Embryonic facial prominence (tissue), 1 donor: Measurements from ENCODE around the gene PITRM1.
"Not testable (repeated sequence)": the region's sequence is repeated elsewhere in the genome, so short reads cannot be mapped to it uniquely, and the experiment has no call there.

ENCODE experiments used
- DNase-seq: peaks from one replicate; pipeline ENCODE4 v3.0.0-alpha.2; 2016; ENCODE audit errors: extremely low spot score

PITRM1 gene, protein sequence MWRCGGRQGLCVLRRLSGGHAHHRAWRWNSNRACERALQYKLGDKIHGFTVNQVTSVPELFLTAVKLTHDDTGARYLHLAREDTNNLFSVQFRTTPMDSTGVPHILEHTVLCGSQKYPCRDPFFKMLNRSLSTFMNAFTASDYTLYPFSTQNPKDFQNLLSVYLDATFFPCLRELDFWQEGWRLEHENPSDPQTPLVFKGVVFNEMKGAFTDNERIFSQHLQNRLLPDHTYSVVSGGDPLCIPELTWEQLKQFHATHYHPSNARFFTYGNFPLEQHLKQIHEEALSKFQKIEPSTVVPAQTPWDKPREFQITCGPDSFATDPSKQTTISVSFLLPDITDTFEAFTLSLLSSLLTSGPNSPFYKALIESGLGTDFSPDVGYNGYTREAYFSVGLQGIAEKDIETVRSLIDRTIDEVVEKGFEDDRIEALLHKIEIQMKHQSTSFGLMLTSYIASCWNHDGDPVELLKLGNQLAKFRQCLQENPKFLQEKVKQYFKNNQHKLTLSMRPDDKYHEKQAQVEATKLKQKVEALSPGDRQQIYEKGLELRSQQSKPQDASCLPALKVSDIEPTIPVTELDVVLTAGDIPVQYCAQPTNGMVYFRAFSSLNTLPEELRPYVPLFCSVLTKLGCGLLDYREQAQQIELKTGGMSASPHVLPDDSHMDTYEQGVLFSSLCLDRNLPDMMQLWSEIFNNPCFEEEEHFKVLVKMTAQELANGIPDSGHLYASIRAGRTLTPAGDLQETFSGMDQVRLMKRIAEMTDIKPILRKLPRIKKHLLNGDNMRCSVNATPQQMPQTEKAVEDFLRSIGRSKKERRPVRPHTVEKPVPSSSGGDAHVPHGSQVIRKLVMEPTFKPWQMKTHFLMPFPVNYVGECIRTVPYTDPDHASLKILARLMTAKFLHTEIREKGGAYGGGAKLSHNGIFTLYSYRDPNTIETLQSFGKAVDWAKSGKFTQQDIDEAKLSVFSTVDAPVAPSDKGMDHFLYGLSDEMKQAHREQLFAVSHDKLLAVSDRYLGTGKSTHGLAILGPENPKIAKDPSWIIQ

GRCh38 chr10:3172446-3173170, at the start of gene PITRM1:
TSS of gene PITRM1 (minus strand) at chr10:3172782. CDS start at chr10:3172772, 10 bp downstream.
- peak; percentile 96 for DNase-seq

- DNase-seq = no peak
These were observed 49.5 kb upstream of the PITRM1 start for GRCh38 chr10:3222068-3222467.

- DNase-seq = not testable (repeated sequence)
These were observed 49.0 kb upstream of the PITRM1 start for GRCh38 chr10:3221601-3222000.

- DNase-seq = no peak
These were observed 48.3 kb upstream of the PITRM1 start for GRCh38 chr10:3220853-3221252.

DNA sequence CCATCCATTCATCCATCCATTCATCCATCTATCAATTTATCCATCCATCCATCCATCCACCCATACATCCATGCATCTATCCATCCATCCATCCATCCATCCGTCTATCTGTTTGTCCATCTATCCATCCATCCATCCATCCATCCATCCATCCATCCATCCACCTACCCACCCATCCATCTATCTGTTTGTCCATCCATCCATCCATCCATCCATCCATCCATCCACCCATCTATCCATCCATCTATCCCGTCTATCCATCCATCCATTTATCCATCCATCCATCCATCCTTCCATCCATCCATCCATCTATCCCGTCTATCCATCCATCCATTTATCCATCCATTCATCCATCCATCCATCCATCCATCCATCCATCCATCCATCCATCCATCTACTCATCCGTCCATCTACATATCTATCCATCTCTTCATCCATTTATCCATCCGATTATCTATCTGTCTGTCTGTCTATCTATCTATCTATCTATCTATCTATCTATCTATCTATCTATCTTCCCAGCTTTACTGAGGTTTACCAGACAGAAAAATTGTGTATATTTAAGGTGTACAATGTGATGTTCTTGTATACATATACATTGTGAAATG, 46.5 kb upstream of the PITRM1 start:
- DNase-seq = not testable (repeated sequence)

- no peak for DNase-seq
These were observed 45.3 kb upstream of the PITRM1 start for GRCh38 chr10:3217853-3218252.

GRCh38 chr10:3217301-3217700, 44.7 kb upstream of the PITRM1 start:
- DNase-seq = no peak

GRCh38 chr10:3215153-3215775, 42.7 kb upstream of the PITRM1 start:
- DNase-seq = no peak

DNA sequence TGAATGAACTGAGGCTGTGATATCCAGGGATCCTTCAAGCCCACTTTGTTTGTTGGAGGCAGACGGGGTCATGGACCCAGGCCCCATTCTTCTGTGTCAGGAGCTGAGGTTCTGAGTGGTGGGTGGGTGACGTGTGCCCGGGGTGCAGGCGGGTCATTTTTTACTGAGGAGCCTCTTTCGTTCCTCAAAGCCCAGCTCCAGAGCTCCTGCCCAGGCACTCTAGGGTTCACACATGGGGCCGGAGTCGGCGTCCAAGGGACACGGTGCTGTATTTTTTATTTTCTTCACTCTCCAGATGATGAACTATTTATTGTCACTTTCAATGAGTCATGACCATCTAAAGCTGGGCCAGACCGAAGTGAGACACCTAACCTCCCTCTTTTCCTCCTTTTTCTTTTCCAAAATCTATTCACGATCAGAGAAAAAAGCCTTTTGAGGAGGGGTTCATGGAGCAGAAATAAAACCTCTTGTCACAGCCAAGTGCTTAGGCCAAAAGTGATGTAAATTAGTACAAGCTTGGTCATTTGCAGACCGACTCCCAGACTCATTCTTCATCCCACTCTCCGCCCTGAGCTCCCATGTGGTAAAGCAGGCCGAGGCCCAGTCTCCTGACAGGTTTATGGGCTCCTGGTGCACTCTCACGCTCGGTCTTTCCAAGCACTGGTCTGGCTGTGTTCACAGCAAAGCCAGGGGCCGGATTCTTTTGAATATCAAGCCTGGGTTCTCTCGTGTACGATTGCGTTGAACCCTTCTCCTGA, 41.4 kb upstream of the PITRM1 start:
- DNase-seq = no peak

- no peak for DNase-seq
These were observed 40.6 kb upstream of the PITRM1 start for GRCh38 chr10:3213208-3213607.

GRCh38 chr10:3210251-3210877, 37.8 kb upstream of the PITRM1 start:
- no peak for DNase-seq

- no peak for DNase-seq
These were observed 36.2 kb upstream of the PITRM1 start for GRCh38 chr10:3208481-3209406.

DNA sequence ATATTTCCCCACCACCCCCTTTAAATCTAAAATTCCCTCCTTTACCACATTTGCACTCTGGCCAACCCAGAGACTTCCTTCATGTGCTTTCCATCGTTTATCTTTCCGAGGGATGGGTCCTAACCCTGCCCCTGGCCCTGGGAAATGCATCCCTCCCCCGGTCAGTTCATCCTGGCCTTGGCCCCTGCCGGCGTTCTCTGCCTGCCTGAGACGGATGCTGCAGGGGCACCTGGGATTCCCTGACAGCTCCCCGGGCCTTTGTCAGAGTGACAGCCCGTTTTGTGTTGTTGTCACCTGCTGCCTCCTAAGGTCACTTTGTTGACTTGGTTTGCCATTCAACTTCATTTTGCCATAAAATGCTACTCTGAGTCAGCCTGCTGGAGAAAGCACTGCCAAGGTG, 34.8 kb upstream of the PITRM1 start:
- no peak for DNase-seq

DNA sequence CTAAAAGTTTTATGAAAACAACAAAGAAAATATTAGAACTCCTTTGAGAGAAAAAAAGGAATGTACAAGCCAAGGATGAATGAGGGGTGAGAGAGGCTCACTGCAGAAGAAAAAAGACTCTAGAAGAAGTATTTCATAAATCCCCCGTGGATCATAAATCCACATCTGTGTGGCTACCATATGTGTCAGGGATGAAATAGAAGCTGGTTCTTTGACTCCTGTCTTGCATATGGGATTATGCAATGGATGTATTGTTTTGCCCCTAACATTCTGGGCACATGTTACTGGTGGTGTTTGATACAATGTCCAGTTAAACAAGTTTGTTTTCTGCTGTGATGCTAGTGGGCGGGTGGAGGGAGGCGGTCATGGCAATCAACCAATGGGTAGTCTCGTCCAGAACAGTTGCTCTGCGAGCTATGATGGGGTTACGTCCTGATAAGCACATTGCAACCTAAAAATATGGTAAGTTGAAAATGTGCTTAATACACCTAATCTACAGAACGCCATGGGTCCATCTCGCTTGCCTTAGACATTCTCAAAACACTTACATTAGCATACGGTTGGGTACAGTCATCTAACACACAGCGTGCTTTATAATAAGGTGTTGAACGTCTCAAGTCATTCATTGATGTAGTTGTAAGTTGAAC, 34.1 kb upstream of the PITRM1 start:
- no peak for DNase-seq

DNA sequence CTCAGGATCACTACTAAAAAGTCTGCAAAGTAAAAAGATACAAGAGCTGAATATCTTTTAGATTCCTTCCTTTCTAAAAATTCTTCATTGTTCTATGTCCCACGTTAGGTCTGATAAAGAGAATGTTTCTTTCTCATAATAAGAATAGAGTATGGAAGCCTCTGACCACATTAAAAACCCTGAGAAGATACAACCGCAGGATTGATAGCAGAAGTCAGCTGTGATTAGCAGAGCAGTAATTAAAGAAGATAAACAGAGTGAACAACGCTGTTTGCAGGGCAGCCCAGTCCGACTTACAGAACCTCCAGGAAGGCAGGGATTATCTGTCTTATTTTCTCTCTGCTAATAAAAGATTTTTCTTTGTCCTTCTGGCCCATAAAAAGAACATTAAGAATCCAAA, 31.4 kb upstream of the PITRM1 start:
- no peak for DNase-seq

DNA sequence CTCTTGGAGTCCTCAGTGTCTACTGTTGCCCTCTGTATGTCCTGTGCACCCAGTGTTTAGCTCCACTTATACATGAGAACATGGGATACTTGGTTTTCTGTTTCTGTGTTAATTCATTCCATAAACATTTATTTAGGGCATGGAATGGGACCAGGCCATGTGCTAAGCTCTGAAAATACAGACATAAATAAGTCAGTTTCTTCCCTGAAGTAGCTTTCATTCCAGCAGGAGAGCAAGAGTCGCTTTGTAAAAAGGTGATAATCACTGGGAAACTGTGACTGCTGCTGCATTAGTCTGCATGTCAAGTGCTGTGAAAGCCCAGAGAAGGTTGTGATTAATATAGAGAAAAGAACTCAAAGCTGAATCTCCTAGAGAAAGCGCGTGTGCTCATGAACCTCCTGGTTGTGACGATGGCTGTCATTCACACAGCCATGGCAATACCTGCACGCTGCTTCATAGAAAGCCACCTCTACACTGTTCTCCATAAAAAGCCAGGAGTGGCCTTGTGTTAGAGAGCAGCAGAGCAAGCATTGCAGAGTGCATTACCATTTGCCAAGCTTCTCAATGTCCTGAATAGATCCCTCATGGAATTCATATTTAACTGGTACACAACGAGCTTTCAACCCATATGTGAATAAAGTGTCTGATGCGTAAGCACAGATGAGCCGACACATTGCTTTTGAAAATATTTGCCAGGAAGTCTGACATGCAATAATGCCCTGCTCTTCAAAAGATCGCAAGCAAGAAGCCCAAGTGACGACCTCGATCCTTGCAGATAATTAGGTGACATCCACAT, 30.6 kb upstream of the PITRM1 start:
- DNase-seq = no peak

DNA sequence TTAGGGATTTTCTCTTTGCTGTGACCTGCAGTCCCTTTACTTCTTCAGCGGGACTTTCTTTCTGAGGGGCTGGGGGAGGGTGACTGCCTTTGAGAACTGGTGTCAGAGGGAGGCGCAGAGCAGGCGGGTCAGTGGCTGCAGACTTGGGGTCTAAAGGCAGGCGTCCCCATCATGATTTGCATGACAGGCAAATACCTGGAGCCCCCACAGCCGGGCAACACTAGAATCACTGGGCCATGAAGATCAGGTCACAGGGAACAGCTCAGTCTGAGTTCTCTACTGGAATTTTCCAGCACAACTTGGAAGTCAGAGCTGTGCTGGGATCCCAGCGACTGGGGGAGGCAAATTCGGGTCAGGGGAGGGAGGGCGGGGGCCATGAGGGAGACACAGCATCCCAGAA, 29.2 kb upstream of the PITRM1 start:
- DNase-seq = no peak
